HCT116 (cell line): ENCODE data around the gene LDB2. TPM values are rescaled to one million over a fixed set of nuclear protein-coding genes. Genes with fewer than 3 reads are reported as not detected.

Experiments
- ATAC-seq: fragments of 200-7000 bp; cut with Tn5 transposase; 2 replicates; pipeline ENCODE4 v1.9.1; 2020; ENCODE audit warnings: mild to moderate bottlenecking, moderate library complexity
- BruUV-seq: library from RNA; stranded (reverse); fragments of 400-500 nt; replicated peaks from 2 replicates; lab custom pipeline; 2021; lab: Mats Ljungman, UMichigan
- CTCF ChIA-PET: fragments of 300-600 bp; sonication (Branson Sonifier 250); formaldehyde crosslinking; loops from one replicate; lab custom pipeline; 2021; ENCODE audit warnings: antibody characterized with exemption; lab: Charles Lee
- POLR2A ChIA-PET: fragments of 300-600, 350-600 bp; sonication (Branson Sonifier 250); formaldehyde crosslinking; loops from one replicate; lab custom pipeline; 2021; ENCODE audit warnings: antibody characterized with exemption; lab: Charles Lee
- RAD21 ChIA-PET, 2 experiments: fragments of 300-600 bp; sonication (Branson Sonifier 250); formaldehyde crosslinking; loops; one replicate each; lab custom pipeline; 2023; ENCODE audit warnings: low total read pairs in 2 of 2; ENCODE audit not compliant: uncharacterized antibody in 2 of 2, unreplicated experiment in 2 of 2, low non-redundant PET in 1 of 2; lab: Charles Lee
- DNase-seq: peaks from one replicate; pipeline ENCODE4 v3.0.0-alpha.2; 2010; ENCODE audit warnings: low read depth, low spot score
- H2AFZ ChIP-seq: fragments of 200-600 bp; shearing (Covaris generic), sonication (generic); 2 replicates; pipeline ENCODE4 v1.6.1; 2017; ENCODE audit warnings: low read depth, mixed run types, mixed read lengths, antibody characterized with exemption, low read length; ENCODE audit not compliant: poor library complexity, severe bottlenecking
- H3K27ac ChIP-seq: 2 replicates; pipeline ENCODE4 v1.5.1; 2012; ENCODE audit warnings: low read depth, low read length
- H3K27me3 ChIP-seq: fragments of 200-600 bp; sonication (generic); 2 replicates; pipeline ENCODE4 v1.6.1; 2016; ENCODE audit warnings: mixed run types, low read length, mixed read lengths; ENCODE audit not compliant: insufficient read depth
- H3K36me3 ChIP-seq, 2 experiments: fragments of 200-500 bp in 1 of 2; fragments of 200-600 bp in 1 of 2; sonication (Bioruptor generic) in 1 of 2; sonication (generic) in 1 of 2; 2 replicates each; pipeline versions ENCODE4 v1.5.1 to v1.6.1; 2014 to 2016; ENCODE audit warnings: low read length in 2 of 2, inconsistent platforms in 1 of 2, mixed read lengths in 1 of 2, mixed run types in 1 of 2; ENCODE audit not compliant: insufficient read depth in 2 of 2, control insufficient read depth in 1 of 2
- H3K4me1 ChIP-seq, 2 experiments: fragments of 200-600 bp in 1 of 2; sonication (generic) in 1 of 2; 2 replicates each; pipeline versions ENCODE4 v1.5.1 to v1.6.1; 2012 to 2017; ENCODE audit warnings: low read length in 2 of 2, inconsistent platforms in 1 of 2, mild to moderate bottlenecking in 1 of 2, mixed read lengths in 1 of 2, mixed run types in 1 of 2, moderate library complexity in 1 of 2; ENCODE audit not compliant: insufficient read depth in 2 of 2, control insufficient read depth in 1 of 2
- H3K4me2 ChIP-seq: fragments of 200-600 bp; sonication (generic); 2 replicates; pipeline ENCODE4 v1.6.1; 2017; ENCODE audit warnings: mixed run types, low read length, mixed read lengths
- H3K4me3 ChIP-seq, 2 experiments: fragments of 200-600 bp in 1 of 2; sonication (generic) in 1 of 2; replicated peaks in 1 of 2; 2 replicates each; pipeline ENCODE4 v1.5.1; 2011 to 2016; ENCODE audit warnings: low read length in 2 of 2, control low read depth in 1 of 2, low read depth in 1 of 2, mild to moderate bottlenecking in 1 of 2, mixed read lengths in 1 of 2, mixed run types in 1 of 2
- H3K79me2 ChIP-seq: fragments of 200-600 bp; sonication (generic); 2 replicates; pipeline ENCODE4 v1.6.1; 2017; ENCODE audit warnings: mild to moderate bottlenecking, mixed run types, low read length, moderate library complexity, mixed read lengths; ENCODE audit not compliant: insufficient read depth
- H3K9ac ChIP-seq: fragments of 200-600 bp; sonication (generic); 2 replicates; pipeline ENCODE4 v1.6.1; 2016; ENCODE audit warnings: low read length, mixed read lengths
- H3K9me2 ChIP-seq: fragments of 200-600 bp; sonication (generic), shearing (Covaris generic); 2 replicates; pipeline ENCODE4 v1.6.1; 2017; ENCODE audit warnings: mixed run types, mild to moderate bottlenecking, moderate library complexity; ENCODE audit not compliant: insufficient read depth
- H3K9me3 ChIP-seq, 2 experiments: fragments of 200-500 bp in 1 of 2; fragments of 200-600 bp in 1 of 2; sonication (Bioruptor generic) in 1 of 2; sonication (generic) in 1 of 2; 2 replicates each; pipeline ENCODE4 v1.6.1; 2014 to 2017; ENCODE audit warnings: low read length in 2 of 2, mixed read lengths in 2 of 2, inconsistent platforms in 1 of 2, low read depth in 1 of 2, mild to moderate bottlenecking in 1 of 2, mixed run types in 1 of 2, moderate library complexity in 1 of 2; ENCODE audit not compliant: control insufficient read depth in 1 of 2, insufficient read depth in 1 of 2
- H4K20me1 ChIP-seq: fragments of 200-600 bp; sonication (generic), shearing (Covaris generic); 2 replicates; pipeline ENCODE4 v1.6.1; 2017; ENCODE audit warnings: mixed run types, mild to moderate bottlenecking, moderate library complexity; ENCODE audit not compliant: insufficient read depth
- ATF3 ChIP-seq: IDR thresholded peaks from 2 replicates; pipeline ENCODE4 v1.6.1; 2012
- CEBPB ChIP-seq: IDR thresholded peaks from 2 replicates; pipeline ENCODE4 v1.6.1; 2012; ENCODE audit warnings: low read depth
- CTCF ChIP-seq, 3 experiments: fragments of 200-600 bp in 1 of 3; sonication (generic) in 1 of 3; IDR thresholded peaks in 2 of 3; conservative IDR thresholded peaks in 1 of 3; 2 replicates each; pipeline ENCODE4 v1.5.1; 2012 to 2017; ENCODE audit warnings: low read depth in 2 of 3, low read length in 2 of 3, antibody characterized with exemption in 1 of 3, borderline replicate concordance in 1 of 3, control low read depth in 1 of 3, mild to moderate bottlenecking in 1 of 3, mixed read lengths in 1 of 3, mixed run types in 1 of 3, moderate library complexity in 1 of 3; ENCODE audit not compliant: insufficient read depth in 1 of 3
- EGR1 ChIP-seq: IDR thresholded peaks from 2 replicates; pipeline ENCODE4 v1.6.1; 2012; ENCODE audit warnings: low read depth
- EZH2phosphoT487 ChIP-seq: fragments of 200-600 bp; IDR thresholded peaks from 2 replicates; pipeline ENCODE4 v1.6.1; 2018; ENCODE audit warnings: antibody characterized with exemption, borderline replicate concordance
- MAX ChIP-seq: IDR thresholded peaks from 2 replicates; pipeline ENCODE4 v1.6.1; 2012
- POLR2A ChIP-seq: IDR thresholded peaks from 2 replicates; pipeline ENCODE4 v1.7.0; 2011; ENCODE audit warnings: borderline replicate concordance; ENCODE audit not compliant: insufficient read depth, insufficient read length; ENCODE audit errors: extremely low read depth
- POLR2AphosphoS5 ChIP-seq: IDR thresholded peaks from 2 replicates; pipeline ENCODE4 v1.6.1; 2011; ENCODE audit warnings: mild to moderate bottlenecking, low read depth, low read length, moderate library complexity
- REST ChIP-seq: IDR thresholded peaks from 2 replicates; pipeline ENCODE4 v1.6.1; 2012; ENCODE audit warnings: low read depth
- SIN3A ChIP-seq: IDR thresholded peaks from 2 replicates; pipeline ENCODE4 v1.6.1; 2012; ENCODE audit warnings: low read depth
- SP1 ChIP-seq: IDR thresholded peaks from 2 replicates; pipeline ENCODE4 v1.6.1; 2012; ENCODE audit warnings: low read depth
- SRF ChIP-seq: IDR thresholded peaks from 2 replicates; pipeline ENCODE4 v1.6.1; 2012; ENCODE audit warnings: low read depth
- TCF7L2 ChIP-seq: IDR thresholded peaks from 2 replicates; pipeline ENCODE4 v1.7.0; 2011; ENCODE audit warnings: borderline replicate concordance, inconsistent platforms; ENCODE audit not compliant: insufficient read depth, insufficient read length; ENCODE audit errors: extremely low read depth
- intact Hi-C: fragments of 100-400 bp; cut with micrococcal nuclease; formaldehyde crosslinking; loops from 2 replicates; pipeline ENCODE4 v1.10.0; 2022
- total RNA-seq: library from RNA; stranded (reverse); gene quantifications from one replicate; pipeline ENCODE4 v1.2.1, GENCODE V29; 2021; ENCODE audit not compliant: unreplicated experiment

LDB2 gene
- total RNA-seq, 1 experiment from 2014 or later = 0.12 TPM

- no peak for TF ChIP-seq ATF3
- no peak for TF ChIP-seq REST
- no peak for TF ChIP-seq TCF7L2
- no peak for TF ChIP-seq MAX
- no peak for TF ChIP-seq POLR2AphosphoS5
- TF ChIP-seq EZH2phosphoT487 = no peak
- no peak for TF ChIP-seq SP1
- no peak for TF ChIP-seq POLR2A
- TF ChIP-seq SIN3A = no peak
- no peak for TF ChIP-seq CEBPB
- TF ChIP-seq SRF = no peak
- no peak for TF ChIP-seq EGR1
- no peak for TF ChIP-seq CTCF (IDR thresholded peaks at IDR 0.05 in 2 of 3, conservative IDR thresholded peaks at IDR 0.05 in 1 of 3; ENCODE audit: borderline replicate concordance in 1 of 3, insufficient read depth in 1 of 3, low read depth in 2 of 3, low read length in 2 of 3)
- TF ChIP-seq, all 23 proteins: peak for 0
- Histone ChIP-seq H2AFZ (no peak overlapping the region), H3K4me3 (no peak overlapping the region), H3K9ac (no peak overlapping the region), H4K20me1 (no peaks in the 10 kb centered on the region), H3K36me3 (no peaks in the 10 kb centered on the region), H3K27me3 (peaks cover 3% of the 10 kb centered on the region; the same call in 1 of the 2 replicates), H3K9me3 (no peaks in the 10 kb centered on the region), H3K9me2 (no peaks in the 10 kb centered on the region), H3K4me2 (no peak overlapping the region), H3K4me1 (no peaks in the 10 kb centered on the region), H3K79me2 (no peaks in the 10 kb centered on the region), H3K27ac (no peak overlapping the region)
- CTCF ChIA-PET = no interaction called here
- POLR2A ChIA-PET = no interaction called here
- no TSS peak for BruUV-seq
- no peak for DNase-seq
- ATAC-seq = no peak
- RAD21 ChIA-PET = no interaction called here
- intact Hi-C loops = no loop called here
Observed at GRCh38 chr4:16783119-16783518, 115.3 kb downstream of the LDB2 start.
